ENCODE measurements around the gene GZMB. TPM values are rescaled to one million over a fixed set of nuclear protein-coding genes. Genes with fewer than 3 reads are reported as not detected.

The GZMB gene
- total and polyA plus RNA-seq, 2 donors (not counting 3 experiments of a cell fraction or from before 2014, with no cell fraction given) = not detected

DNA sequence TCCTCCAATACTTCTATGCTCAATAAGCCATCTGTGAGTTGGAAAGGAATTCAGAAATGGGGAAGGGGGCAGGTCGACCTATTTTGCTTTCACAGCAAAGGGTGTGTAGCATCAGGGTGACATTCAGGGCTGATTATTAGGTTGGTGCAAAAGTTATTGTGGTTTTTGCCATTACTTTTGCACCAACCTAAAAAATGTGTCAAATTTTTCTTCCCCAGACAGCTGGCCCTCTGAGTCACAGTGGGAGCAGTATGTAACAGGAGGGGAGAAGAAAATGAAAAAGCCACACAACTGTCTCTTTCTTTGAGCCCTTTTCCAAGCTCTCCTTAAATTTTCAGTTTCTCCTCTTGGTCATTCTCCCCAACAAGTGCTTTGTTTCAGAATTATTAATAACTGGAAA is 47.1 kb upstream of the GZMB start:
- H3K4me1 ChIP-seq (ENCODE audit: control insufficient read depth, extremely low read depth, insufficient read depth, low read length) = no peaks in the 10 kb centered on the region
- H3K79me2 ChIP-seq (ENCODE audit: control insufficient read depth, insufficient read depth, low read length) = no peaks in the 10 kb centered on the region
- no peaks in the 10 kb centered on the region for H3K9me1 ChIP-seq (replicated peaks; ENCODE audit: control insufficient read depth, extremely low read depth, insufficient read depth, low read length)
- ChIA-PET POLR2A (no interaction called here), CTCF (interaction anchor here (0.7 to 1.9 kb wide), 2 partner anchors 29 to 125 kb away, joined by 3 to 8 read pairs; no protein-coding TSS in a partner anchor)
- intact Hi-C loops (cut with micrococcal nuclease) (no loop called here), dilution Hi-C loops (cut with MboI; ENCODE audit: extremely low pct_ligation_motif_present, low sequenced_read_pairs) (no loop called here)
- H3K9me3 ChIP-seq (replicated peaks; ENCODE audit: control insufficient read depth, insufficient read depth, low read length) = no peaks in the 10 kb centered on the region
- no peak overlapping the region for H3K9ac ChIP-seq (replicated peaks; ENCODE audit: extremely low read depth, insufficient read depth, low read length)
- no TSS peak for BruUV-seq (replicated peaks)
- no peaks in the 10 kb centered on the region for H3K36me3 ChIP-seq (ENCODE audit: control insufficient read depth in 2 of 2, extremely low read depth in 1 of 2, insufficient read depth in 2 of 2, low read length in 2 of 2)
- FAIRE-seq = no peak
- H4K20me1 ChIP-seq (replicated peaks; ENCODE audit: control insufficient read depth, extremely low read depth, insufficient read depth, low read length) = no peaks in the 10 kb centered on the region
- no peak overlapping the region for H3K27ac ChIP-seq (ENCODE audit: insufficient read depth, low read depth, low read length)
- H2AFZ ChIP-seq (ENCODE audit: low read depth, low read length) = no peak overlapping the region
- H3K27me3 ChIP-seq (ENCODE audit: control insufficient read depth in 2 of 2, insufficient read depth in 2 of 2, low read length in 2 of 2) = peaks cover 3 to 9% of the 10 kb centered on the region in 2 experiments
- no peak for DNase-seq (ENCODE audit: low read depth, low spot score)
- H3K4me3 ChIP-seq (replicated peaks in 1 of 3; ENCODE audit: insufficient read depth in 1 of 3, low read depth in 1 of 3, low read length in 3 of 3) = no peak overlapping the region
- TF ChIP-seq FOS (IDR thresholded peaks at IDR 0.05; ENCODE audit: borderline replicate concordance, insufficient read depth, low read length) = no peak
- TF ChIP-seq JUN (IDR thresholded peaks at IDR 0.05; ENCODE audit: borderline replicate concordance, insufficient read depth, insufficient read length, low read depth) = no peak
- TF ChIP-seq POLR2A (IDR thresholded peaks at IDR 0.05; ENCODE audit: low read depth, low read length) = no peak
- no peak for TF ChIP-seq MYC (IDR thresholded peaks at IDR 0.05; ENCODE audit: low read depth, low read length)
- TF ChIP-seq, protein P1, sequence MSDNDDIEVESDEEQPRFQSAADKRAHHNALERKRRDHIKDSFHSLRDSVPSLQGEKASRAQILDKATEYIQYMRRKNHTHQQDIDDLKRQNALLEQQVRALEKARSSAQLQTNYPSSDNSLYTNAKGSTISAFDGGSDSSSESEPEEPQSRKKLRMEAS (IDR thresholded peaks at IDR 0.05; ENCODE audit: insufficient read depth, insufficient read length) = no peak
- no peak for TF ChIP-seq EZH2 (IDR thresholded peaks at IDR 0.05; ENCODE audit: borderline replicate concordance, low read depth, low read length, severe bottlenecking)
- no peak for TF ChIP-seq POLR2AphosphoS5 (IDR thresholded peaks at IDR 0.05; ENCODE audit: insufficient read depth, low read depth, low read length)
- TF ChIP-seq GATA2 (IDR thresholded peaks at IDR 0.05; ENCODE audit: insufficient read depth, insufficient read length, low read depth, low read length) = no peak
- TF ChIP-seq, protein P2, sequence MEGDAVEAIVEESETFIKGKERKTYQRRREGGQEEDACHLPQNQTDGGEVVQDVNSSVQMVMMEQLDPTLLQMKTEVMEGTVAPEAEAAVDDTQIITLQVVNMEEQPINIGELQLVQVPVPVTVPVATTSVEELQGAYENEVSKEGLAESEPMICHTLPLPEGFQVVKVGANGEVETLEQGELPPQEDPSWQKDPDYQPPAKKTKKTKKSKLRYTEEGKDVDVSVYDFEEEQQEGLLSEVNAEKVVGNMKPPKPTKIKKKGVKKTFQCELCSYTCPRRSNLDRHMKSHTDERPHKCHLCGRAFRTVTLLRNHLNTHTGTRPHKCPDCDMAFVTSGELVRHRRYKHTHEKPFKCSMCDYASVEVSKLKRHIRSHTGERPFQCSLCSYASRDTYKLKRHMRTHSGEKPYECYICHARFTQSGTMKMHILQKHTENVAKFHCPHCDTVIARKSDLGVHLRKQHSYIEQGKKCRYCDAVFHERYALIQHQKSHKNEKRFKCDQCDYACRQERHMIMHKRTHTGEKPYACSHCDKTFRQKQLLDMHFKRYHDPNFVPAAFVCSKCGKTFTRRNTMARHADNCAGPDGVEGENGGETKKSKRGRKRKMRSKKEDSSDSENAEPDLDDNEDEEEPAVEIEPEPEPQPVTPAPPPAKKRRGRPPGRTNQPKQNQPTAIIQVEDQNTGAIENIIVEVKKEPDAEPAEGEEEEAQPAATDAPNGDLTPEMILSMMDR (IDR thresholded peaks at IDR 0.05; ENCODE audit: extremely low read depth in 1 of 2, insufficient read depth in 1 of 2, low read depth in 1 of 2, low read length in 2 of 2) = no peak
- H3K4me2 ChIP-seq (ENCODE audit: insufficient read depth, low read length) = no peak overlapping the region
